K562 (cell line): ENCODE data around the gene USP15. TPM values are rescaled to one million over a fixed set of nuclear protein-coding genes. Genes with fewer than 3 reads are reported as not detected.

Experiments
- ATAC-seq: fragments of 200-7000 bp; cut with Tn5 transposase; 3 replicates; pipeline ENCODE4 v1.9.1; 2020; ENCODE audit warnings: moderate library complexity
- BruUV-seq: library from RNA; stranded (reverse); fragments of 400-500 nt; replicated peaks from 2 replicates; lab custom pipeline; 2021; lab: Mats Ljungman, UMichigan
- CTCF ChIA-PET: fragments of 300-600 bp; formaldehyde crosslinking; extraction: SDS; loops from one replicate; lab custom pipeline; 2021; ENCODE audit warnings: low intra/inter-chr PET ratio; lab: Yijun Ruan, JAX
- POLR2A ChIA-PET: fragments of 300-600, 350-650 bp; sonication (Branson Sonifier 250); formaldehyde crosslinking; extraction: SDS; loops from one replicate; lab custom pipeline; 2021; ENCODE audit warnings: antibody characterized with exemption, inconsistent platforms; lab: Yijun Ruan, JAX
- DNase-seq, 4 experiments: peaks; one replicate each; pipeline versions ENCODE4 v3.0.0 to v3.0.0-alpha.2; 2011 to 2018; ENCODE audit warnings: low spot score in 3 of 4, mixed read lengths in 3 of 4; ENCODE audit errors: extremely low read depth in 1 of 4
- FAIRE-seq: peaks from 2 replicates; lab custom pipeline; 2011; peaks lifted over from hg19 to GRCh38; lab: Jason Lieb, UNC
- H2AFZ ChIP-seq: 2 replicates; pipeline ENCODE4 v1.6.0; 2011; ENCODE audit warnings: low read depth, low read length, control low read depth, inconsistent platforms
- H3K27ac ChIP-seq: fragments of 200-600 bp; 3 replicates; pipeline ENCODE4 v1.8.0; 2011; ENCODE audit warnings: low read depth, mild to moderate bottlenecking, control low read depth, inconsistent platforms, low read length, moderate library complexity, mixed read lengths; ENCODE audit errors: extremely low read depth
- H3K27me3 ChIP-seq, 2 experiments: fragments of 300-600 bp in 1 of 2; 2 replicates in 1 of 2; 3 replicates in 1 of 2; pipeline versions ENCODE4 v1.6.0 to v1.8.0; 2011; ENCODE audit warnings: inconsistent platforms in 2 of 2, low read length in 2 of 2, mild to moderate bottlenecking in 1 of 2, mixed read lengths in 1 of 2, moderate library complexity in 1 of 2; ENCODE audit not compliant: control insufficient read depth in 2 of 2, insufficient read depth in 2 of 2
- H3K36me3 ChIP-seq: fragments of 300-600 bp; 3 replicates; pipeline ENCODE4 v1.8.0; 2011; ENCODE audit warnings: mild to moderate bottlenecking, low read length, inconsistent platforms; ENCODE audit not compliant: control insufficient read depth, insufficient read depth
- H3K4me1 ChIP-seq, 2 experiments: fragments of 200-600 bp in 1 of 2; replicated peaks in 1 of 2; 2 replicates in 1 of 2; 3 replicates in 1 of 2; pipeline versions ENCODE4 v1.5.1 to v1.8.0; 2011; ENCODE audit warnings: inconsistent platforms in 2 of 2, low read length in 2 of 2, mild to moderate bottlenecking in 1 of 2, mixed read lengths in 1 of 2, moderate library complexity in 1 of 2; ENCODE audit not compliant: control insufficient read depth in 2 of 2, insufficient read depth in 2 of 2
- H3K4me2 ChIP-seq: 2 replicates; pipeline ENCODE4 v1.6.1; 2011; ENCODE audit warnings: low read length, control low read depth, inconsistent platforms, mixed read lengths; ENCODE audit not compliant: insufficient read depth
- H3K4me3 ChIP-seq: fragments of 200-600 bp; sonication (generic), shearing (Covaris generic); 2 replicates; pipeline ENCODE4 v1.5.1; 2016; ENCODE audit warnings: control low read depth, inconsistent platforms
- H3K79me2 ChIP-seq: fragments of 200-600 bp; 3 replicates; pipeline ENCODE4 v1.8.0; 2011; ENCODE audit warnings: low read length, inconsistent platforms; ENCODE audit not compliant: control insufficient read depth, insufficient read depth
- H3K9ac ChIP-seq, 2 experiments: 2 replicates each; pipeline versions ENCODE4 v1.6.0 to v1.6.1; 2011; ENCODE audit warnings: low read depth in 2 of 2, low read length in 2 of 2, control low read depth in 1 of 2, inconsistent platforms in 1 of 2, mild to moderate bottlenecking in 1 of 2, mixed read lengths in 1 of 2; ENCODE audit not compliant: insufficient read depth in 1 of 2
- H3K9me1 ChIP-seq: one replicate; pipeline ENCODE4 v1.6.0; 2011; ENCODE audit warnings: inconsistent platforms, mild to moderate bottlenecking, low read length, moderate library complexity; ENCODE audit not compliant: control insufficient read depth, insufficient read depth
- H3K9me3 ChIP-seq: replicated peaks from 2 replicates; pipeline ENCODE4 v1.5.1; 2011; ENCODE audit warnings: low read depth, low read length, inconsistent platforms; ENCODE audit not compliant: control insufficient read depth, insufficient read depth
- H4K20me1 ChIP-seq: replicated peaks from 2 replicates; pipeline ENCODE4 v1.6.1; 2011; ENCODE audit warnings: low read length, inconsistent platforms, mixed read lengths; ENCODE audit not compliant: control insufficient read depth, insufficient read depth
- C11orf30 ChIP-seq: fragments of 450-650 bp; IDR thresholded peaks from 2 replicates; pipeline ENCODE4 v1.6.1; 2016; ENCODE audit warnings: low read depth, mild to moderate bottlenecking
- KDM2B ChIP-seq: fragments of 250-450 bp; sonication (Bioruptor Pico); IDR thresholded peaks from 2 replicates; pipeline ENCODE4 v1.8.0; 2021; ENCODE audit warnings: mild to moderate bottlenecking, moderate library complexity
- MAFF ChIP-seq: IDR thresholded peaks from 2 replicates; pipeline ENCODE4 v1.6.1; 2012; ENCODE audit warnings: low read length, improper control_type of control experiment
- MAFK ChIP-seq: IDR thresholded peaks from 2 replicates; pipeline ENCODE4 v1.6.1; 2011; ENCODE audit warnings: low read length, improper control_type of control experiment
- POLR2A ChIP-seq: fragments of 450-650 bp; conservative IDR thresholded peaks from 2 replicates; pipeline ENCODE4 v1.6.1; 2016
- PURB ChIP-seq: sonication (generic); formaldehyde crosslinking; IDR thresholded peaks from 2 replicates; pipeline ENCODE4 v1.9.0; 2021; ENCODE audit warnings: low read depth, mild to moderate bottlenecking, missing genetic modification reagents
- ZNF12 ChIP-seq: sonication (generic); formaldehyde crosslinking; IDR thresholded peaks from 2 replicates; pipeline ENCODE4 v1.4.0; 2020; ENCODE audit warnings: mild to moderate bottlenecking, missing genetic modification reagents
- ZNF316 ChIP-seq: fragments of 450-650 bp; IDR thresholded peaks from 2 replicates; pipeline ENCODE4 v1.6.1; 2016
- WGBS: fragments of 100-300 bp; shearing (Covaris generic); methylation state at CpG from one replicate; pipeline ENCODE4 v1.1.6; 2016; ENCODE audit warnings: low coverage, mixed read lengths; ENCODE audit not compliant: insufficient coverage; ENCODE audit errors: missing lambda C conversion rate; 5-methylcytosine and 5-hydroxymethylcytosine counted together
- in situ Hi-C: fragments of 300-500 bp; cut with MboI; formaldehyde crosslinking; loops from 4 replicates; pipeline ENCODE4 v1.15.0; 2018; ENCODE audit warnings: inconsistent platforms, mixed read lengths
- intact Hi-C: fragments of 100-400 bp; cut with micrococcal nuclease; formaldehyde crosslinking; loops from 2 replicates; pipeline ENCODE4 v1.14.2; 2022
- polyA plus RNA-seq, 8 experiments: library from polyadenylated mRNA; depleted of rRNA in 4 of 8; stranded (reverse) in 5 of 8; unstranded in 3 of 8; fragments of >200 nt; fragmentation: Nextera tagmentation in 2 of 8; fragmentation: Illumina TruSeq in 1 of 8; extraction: Ambion mirVana in 2 of 8; extraction: Trizol in 1 of 8; gene quantifications; 2 replicates each; pipeline versions ENCODE4 v1.2.1 to v1.2.3, GENCODE V29; 2011 to 2014; ENCODE audit warnings: inconsistent platforms in 1 of 8, missing spikeins in 1 of 8
- total RNA-seq, 7 experiments: library from RNA; depleted of rRNA in 6 of 7; stranded (reverse); fragments of >200 nt in 6 of 7; fragmentation: Illumina TruSeq in 2 of 7; extraction: Trizol in 2 of 7; gene quantifications; 2 replicates each; pipeline versions ENCODE4 v1.2.1 to v1.2.3, GENCODE V29; 2011 to 2021; ENCODE audit warnings: low replicate concordance in 1 of 7
- TF ChIP-seq, protein P1 (sequence below), 2 experiments: fragments of 450-650 bp in 1 of 2; sonication (generic) in 1 of 2; formaldehyde crosslinking in 1 of 2; IDR thresholded peaks; 2 replicates each; pipeline versions ENCODE4 v1.7.1 to v1.9.0; 2016 to 2022; ENCODE audit warnings: inconsistent platforms in 1 of 2, mild to moderate bottlenecking in 1 of 2, missing genetic modification reagents in 1 of 2
- TF ChIP-seq, protein P2 (sequence below): sonication (generic); formaldehyde crosslinking; IDR thresholded peaks from 2 replicates; pipeline ENCODE4 v1.9.0; 2022; ENCODE audit warnings: mild to moderate bottlenecking, missing genetic modification reagents

Gene USP15
- total and polyA plus RNA-seq, 9 of the 15 experiments (the other 6 are each of a cell fraction or from before 2014, with no cell fraction given) = 140 to 272 (median 182) TPM

GRCh38 chr12:62247281-62248045 lies 12.7 kb upstream of the USP15 start:
- WGBS = 81% methylated on average over 3 of the region's 3 CpGs
- ATAC-seq = no peak
- intact Hi-C loops = no loop called here

More at GRCh38 chr12:62247281-62248045, 12.7 kb upstream of the USP15 start:
- ChIA-PET POLR2A (interaction anchor here (1.0 to 2.4 kb wide), 4 partner anchors 11 to 209 kb away, joined by 3 to 12 read pairs (median 6); partner anchors contain the start of gene USP15), CTCF (interaction anchor here (0.5 kb wide), 1 partner anchor 100 kb away, joined by 3 read pairs; no protein-coding TSS in a partner anchor)
- Histone ChIP-seq H3K36me3 (0 out of 3 replicates have a peak, but pooled peaks cover under 1% of the 10 kb centered on the region), H3K9me1 (no peaks in the 10 kb centered on the region), H3K4me1 (peaks cover 0 to 42% of the 10 kb centered on the region in 2 experiments; a peak in 4 of 5 replicates), H3K79me2 (peaks cover 6% of the 10 kb centered on the region; the same call in 1 of the 3 replicates), H3K4me2 (no peak overlapping the region), H3K27me3 (no peaks in the 10 kb centered on the region), H3K9ac (no peak overlapping the region), H4K20me1 (no peaks in the 10 kb centered on the region), H3K4me3 (no peak overlapping the region), H3K9me3 (no peaks in the 10 kb centered on the region), H2AFZ (peak overlapping the region; percentile 41), H3K27ac (no peak overlapping the region)
- no TSS peak for BruUV-seq
- in situ Hi-C loops = no loop called here
- FAIRE-seq = peak; percentile 48
- TF ChIP-seq MAFK = 0 out of 2 replicates have a peak, but pooled peaks have one; percentile 31
- TF ChIP-seq, protein P1, sequence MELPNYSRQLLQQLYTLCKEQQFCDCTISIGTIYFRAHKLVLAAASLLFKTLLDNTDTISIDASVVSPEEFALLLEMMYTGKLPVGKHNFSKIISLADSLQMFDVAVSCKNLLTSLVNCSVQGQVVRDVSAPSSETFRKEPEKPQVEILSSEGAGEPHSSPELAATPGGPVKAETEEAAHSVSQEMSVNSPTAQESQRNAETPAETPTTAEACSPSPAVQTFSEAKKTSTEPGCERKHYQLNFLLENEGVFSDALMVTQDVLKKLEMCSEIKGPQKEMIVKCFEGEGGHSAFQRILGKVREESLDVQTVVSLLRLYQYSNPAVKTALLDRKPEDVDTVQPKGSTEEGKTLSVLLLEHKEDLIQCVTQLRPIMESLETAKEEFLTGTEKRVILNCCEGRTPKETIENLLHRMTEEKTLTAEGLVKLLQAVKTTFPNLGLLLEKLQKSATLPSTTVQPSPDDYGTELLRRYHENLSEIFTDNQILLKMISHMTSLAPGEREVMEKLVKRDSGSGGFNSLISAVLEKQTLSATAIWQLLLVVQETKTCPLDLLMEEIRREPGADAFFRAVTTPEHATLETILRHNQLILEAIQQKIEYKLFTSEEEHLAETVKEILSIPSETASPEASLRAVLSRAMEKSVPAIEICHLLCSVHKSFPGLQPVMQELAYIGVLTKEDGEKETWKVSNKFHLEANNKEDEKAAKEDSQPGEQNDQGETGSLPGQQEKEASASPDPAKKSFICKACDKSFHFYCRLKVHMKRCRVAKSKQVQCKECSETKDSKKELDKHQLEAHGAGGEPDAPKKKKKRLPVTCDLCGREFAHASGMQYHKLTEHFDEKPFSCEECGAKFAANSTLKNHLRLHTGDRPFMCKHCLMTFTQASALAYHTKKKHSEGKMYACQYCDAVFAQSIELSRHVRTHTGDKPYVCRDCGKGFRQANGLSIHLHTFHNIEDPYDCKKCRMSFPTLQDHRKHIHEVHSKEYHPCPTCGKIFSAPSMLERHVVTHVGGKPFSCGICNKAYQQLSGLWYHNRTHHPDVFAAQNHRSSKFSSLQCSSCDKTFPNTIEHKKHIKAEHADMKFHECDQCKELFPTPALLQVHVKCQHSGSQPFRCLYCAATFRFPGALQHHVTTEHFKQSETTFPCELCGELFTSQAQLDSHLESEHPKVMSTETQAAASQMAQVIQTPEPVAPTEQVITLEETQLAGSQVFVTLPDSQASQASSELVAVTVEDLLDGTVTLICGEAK (IDR thresholded peaks at IDR 0.05) = peak; percentile 96
- TF ChIP-seq, protein P1 (CRISPR knock-in tag; IDR thresholded peaks at IDR 0.05) = peak; percentile 68
- TF ChIP-seq PURB (CRISPR knock-in tag) = no peak
- TF ChIP-seq MAFF = peak; percentile 31; the same call in 1 of the 2 replicates
- TF ChIP-seq C11orf30 = peak; percentile 64; the same call in 1 of the 2 replicates
- no peak for TF ChIP-seq KDM2B (CRISPR knock-in tag)
- TF ChIP-seq ZNF12 = no peak
- TF ChIP-seq, protein P2, sequence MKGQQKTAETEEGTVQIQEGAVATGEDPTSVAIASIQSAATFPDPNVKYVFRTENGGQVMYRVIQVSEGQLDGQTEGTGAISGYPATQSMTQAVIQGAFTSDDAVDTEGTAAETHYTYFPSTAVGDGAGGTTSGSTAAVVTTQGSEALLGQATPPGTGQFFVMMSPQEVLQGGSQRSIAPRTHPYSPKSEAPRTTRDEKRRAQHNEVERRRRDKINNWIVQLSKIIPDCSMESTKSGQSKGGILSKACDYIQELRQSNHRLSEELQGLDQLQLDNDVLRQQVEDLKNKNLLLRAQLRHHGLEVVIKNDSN = no peak
- peak; percentile 79 for TF ChIP-seq ZNF316
- TF ChIP-seq POLR2A = no peak
- no peak for DNase-seq
